DMS114 treated with DMSO at 0.1 percent for 48 hours (cell line): ENCODE measurements around the gene PTGDS.

ENCODE experiments used
- DNase-seq: peaks from one replicate; lab custom pipeline; 2025; ENCODE audit not compliant: unreplicated experiment; lab: John Stamatoyannopoulos, UW

PTGDS gene

DNA sequence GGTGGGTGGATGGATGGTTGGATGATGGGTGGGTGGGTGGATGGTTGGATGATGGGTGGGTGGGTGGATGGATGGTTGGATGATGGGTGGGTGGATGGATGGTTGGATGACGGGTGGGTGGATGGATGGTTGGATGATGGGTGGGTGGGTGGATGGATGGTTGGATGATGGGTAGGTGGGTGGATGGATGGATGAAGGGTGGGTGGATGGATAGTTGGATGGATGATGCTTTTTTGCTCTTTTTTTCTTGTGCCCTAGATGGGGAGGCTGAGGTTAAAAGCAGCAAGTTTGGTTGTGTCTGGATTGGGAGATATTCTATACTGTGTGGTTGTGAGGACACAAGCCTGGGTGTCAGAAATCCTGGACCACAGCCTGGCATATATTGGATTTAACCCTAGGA is 19.8 kb upstream of the PTGDS start:
- no peak for DNase-seq

- no peak for DNase-seq
Measured at GRCh38 chr9:136957901-136958300, 19.4 kb upstream of the PTGDS start.

- no peak for DNase-seq
Measured at GRCh38 chr9:136958473-136958872, 18.8 kb upstream of the PTGDS start.

DNA sequence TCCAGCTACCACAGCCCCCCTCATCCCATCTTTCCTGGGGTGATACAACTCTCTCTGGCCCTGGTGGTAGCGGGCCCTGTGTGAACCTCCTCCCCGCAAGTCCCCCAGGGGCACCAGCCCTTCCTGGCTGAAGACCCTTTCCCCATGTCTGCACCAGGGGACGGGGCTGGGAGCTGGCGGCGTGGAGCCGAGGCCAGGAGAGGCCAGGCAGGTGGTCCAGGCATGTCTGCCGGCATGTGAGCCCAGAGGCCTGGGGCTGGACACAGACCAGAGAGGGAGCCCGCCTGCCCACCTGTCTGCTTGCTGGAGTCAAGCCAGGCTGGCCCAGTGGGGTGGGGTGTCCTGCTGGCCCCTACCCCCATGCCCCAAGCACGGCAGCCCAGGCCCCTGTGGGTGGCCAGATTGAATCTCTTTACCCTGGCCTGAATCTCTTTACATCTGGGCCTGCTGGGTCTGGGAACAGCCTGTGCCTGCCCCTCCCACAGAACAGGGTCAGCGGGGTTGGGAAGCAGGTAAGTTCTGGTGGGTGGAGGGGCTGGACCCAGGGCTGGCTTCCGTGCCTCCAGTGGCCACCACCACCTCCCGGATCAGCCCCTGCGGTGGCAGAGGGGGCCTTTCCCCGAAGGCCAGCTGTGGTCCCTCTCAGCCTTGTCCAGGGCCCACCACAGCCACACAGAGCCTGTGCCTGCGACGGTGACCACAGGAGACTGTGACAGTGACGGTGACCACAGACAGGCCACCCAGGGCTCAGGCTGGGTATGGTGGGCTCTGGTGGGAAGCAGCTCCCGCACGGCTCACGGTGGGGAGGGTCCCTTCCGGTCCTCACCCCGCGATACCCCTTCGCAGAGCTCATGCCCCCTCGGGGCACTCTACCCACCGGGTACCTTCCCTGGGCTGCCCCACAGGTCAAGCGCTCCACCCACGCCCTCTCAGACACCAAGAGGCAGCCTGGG is 18.1 kb upstream of the PTGDS start:
- DNase-seq: no peak

DNA sequence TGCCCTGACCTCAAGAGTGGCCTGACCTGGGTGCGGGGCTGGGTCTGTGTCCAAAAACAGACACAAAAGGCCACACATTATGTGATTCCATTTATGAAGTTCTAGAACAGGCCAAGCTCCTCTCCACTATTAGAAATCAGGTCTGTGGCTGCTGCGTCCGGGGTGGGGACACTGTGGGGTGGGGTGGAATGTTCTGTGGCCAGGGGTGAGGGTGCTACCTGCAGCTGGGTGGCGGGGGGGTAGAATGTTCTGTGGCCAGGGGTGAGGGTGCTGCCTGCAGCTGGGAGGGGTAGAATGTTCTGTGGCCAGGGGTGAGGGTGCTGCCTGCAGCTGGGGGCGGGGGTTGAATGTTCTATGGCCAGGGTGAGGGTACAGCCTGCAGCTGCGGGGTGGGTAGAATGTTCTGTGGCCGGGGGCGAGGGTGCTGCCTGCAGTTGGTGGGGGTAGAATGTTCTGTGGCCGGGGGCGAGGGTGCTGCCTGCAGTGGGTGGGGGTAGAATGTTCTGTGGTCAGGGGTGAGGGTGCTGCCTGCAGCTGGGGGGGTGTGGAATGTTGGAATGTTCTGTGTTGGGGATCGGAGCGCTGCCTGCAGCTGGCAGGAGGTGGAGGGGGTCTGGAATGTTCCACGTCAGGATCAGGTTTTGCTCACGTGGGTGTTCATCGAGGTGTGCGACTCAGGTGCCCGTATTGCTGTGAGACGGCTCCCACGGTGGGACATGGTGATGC is 16.9 kb upstream of the PTGDS start:
- DNase-seq: no peak

DNA sequence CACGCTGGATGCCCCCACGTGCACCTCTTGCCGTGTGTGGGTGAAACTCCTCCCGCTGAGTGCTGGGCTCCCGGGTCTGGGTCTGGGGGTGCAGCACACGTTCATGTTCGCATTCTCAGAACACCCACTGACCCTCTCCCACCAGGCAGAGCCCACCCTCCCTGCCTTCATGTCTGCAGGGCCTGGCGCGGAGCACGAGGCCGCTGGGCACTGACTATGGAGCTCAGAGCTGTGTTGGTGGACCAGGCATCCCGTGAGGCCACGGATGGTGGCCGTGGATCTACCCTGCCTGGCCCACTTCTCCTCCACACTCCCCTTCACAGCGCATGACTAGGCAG is 16.4 kb upstream of the PTGDS start:
- no peak for DNase-seq

DNA sequence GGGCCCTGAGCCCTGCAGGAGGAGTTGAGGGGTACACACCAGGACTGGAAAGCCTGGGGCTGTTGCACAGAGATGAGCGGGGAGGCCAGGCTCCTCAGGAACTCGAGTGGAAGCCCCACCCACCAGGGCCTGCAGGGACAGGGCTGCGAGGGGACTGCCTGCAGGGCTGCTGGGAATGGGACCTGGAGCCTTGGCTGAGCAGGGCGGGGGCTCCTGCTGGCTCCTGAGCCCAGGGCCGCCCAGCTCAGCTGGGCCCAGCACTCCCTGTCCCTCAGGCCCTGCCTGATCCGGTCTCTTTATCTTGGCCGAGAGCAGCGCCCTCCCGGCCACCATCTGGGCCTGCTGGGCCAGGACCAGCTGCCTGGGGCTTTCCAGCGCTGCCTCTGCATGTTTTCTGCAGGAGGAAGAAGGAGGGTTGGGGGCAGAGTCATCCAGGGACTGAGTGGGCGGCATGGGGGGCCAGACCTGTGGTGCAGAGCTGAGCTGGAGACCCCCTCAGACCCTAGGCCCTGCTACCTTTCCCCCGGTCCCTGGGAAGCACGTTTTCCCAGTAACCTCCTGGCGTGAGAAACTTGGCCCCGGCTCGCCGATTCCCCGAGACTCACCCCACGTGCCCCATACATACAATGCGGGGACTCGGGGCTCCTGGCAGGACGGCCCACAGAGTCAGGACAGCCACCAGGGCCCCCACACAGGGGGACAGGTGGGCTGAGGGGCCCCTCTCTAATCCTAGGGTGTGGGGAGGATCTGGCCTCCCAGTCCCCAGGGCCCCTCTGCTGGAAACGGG is 15.8 kb upstream of the PTGDS start:
- DNase-seq: no peak

GRCh38 chr9:136962163-136962562 is 15.1 kb upstream of the PTGDS start:
- DNase-seq: no peak

DNA sequence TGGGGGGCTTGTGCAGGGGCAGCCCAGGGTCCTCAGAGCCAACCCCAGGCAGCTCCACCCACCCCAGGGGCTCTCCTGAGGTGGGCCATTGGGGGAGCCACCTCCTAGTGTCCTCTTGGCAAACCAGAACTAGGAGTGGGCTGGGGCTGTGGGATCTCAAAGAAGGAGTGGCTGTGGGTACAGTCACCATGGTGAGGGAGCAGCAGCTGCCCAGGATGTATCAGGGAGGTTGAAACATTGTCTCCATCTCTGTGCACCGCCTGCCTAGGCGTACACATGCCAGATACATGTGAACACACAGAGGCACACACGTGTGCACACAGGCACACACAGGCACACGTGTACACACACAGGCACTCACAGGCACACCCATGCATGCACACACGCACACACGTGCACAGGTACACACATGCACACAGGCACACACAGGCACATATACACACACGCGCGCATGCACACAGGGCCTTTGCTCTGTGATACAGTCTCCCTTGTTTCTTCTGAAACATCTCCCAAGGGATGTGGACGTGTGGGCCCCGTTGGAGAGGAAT is 14.5 kb upstream of the PTGDS start:
- no peak for DNase-seq

- DNase-seq: no peak
Measured at GRCh38 chr9:136963341-136963740, 14.0 kb upstream of the PTGDS start.

DNA sequence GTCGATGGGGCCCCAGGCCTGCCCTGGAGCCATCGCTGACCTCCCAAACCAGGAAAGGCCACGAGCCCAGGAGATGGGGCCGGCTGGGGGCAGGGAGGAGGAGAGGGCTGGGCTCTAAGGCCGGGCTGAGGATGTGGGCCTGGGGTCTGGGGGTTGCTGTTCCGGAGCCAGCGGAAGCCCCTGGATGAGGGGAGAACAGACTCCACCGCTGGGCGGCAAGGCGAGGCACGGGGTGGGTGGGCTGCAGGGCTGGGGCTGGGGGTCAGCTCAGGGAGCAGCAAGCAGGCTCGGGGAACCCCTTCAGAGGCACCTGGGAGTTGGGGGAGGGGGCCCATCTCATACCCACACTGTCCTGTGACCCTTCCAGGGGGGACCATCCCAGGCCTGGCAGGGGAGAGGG is 13.6 kb upstream of the PTGDS start:
- DNase-seq: no peak

- DNase-seq: no peak
Measured at GRCh38 chr9:136964171-136964689, 13.1 kb upstream of the PTGDS start.

DNA sequence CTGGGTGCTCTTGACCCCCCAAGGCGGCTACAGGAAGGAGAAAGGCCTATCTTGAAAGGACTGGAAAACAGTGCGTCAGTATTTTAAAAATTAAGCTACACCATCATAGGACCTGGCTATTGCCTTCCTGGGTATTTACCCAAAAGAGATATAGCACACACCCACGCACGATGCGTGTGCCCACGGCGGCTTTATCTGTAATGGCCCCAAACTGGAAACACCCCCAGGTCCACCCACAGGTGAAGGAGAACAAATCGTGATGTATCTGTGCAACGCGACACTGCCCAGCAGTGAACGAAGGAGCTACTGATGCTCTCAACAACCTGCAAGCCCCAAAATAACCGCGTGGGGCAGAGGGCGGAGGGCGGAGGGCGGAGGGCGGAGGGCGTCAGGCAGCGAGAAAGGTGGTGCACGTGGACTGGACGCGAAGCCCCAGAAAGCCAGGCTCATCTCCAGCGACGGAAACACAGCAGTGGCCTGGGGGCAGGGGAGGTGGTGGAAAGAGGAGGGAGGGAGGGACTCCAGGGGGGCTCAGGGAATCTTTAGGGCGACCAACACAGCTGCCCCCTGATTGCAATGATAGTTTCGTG is 12.4 kb upstream of the PTGDS start:
- no peak for DNase-seq

DNA sequence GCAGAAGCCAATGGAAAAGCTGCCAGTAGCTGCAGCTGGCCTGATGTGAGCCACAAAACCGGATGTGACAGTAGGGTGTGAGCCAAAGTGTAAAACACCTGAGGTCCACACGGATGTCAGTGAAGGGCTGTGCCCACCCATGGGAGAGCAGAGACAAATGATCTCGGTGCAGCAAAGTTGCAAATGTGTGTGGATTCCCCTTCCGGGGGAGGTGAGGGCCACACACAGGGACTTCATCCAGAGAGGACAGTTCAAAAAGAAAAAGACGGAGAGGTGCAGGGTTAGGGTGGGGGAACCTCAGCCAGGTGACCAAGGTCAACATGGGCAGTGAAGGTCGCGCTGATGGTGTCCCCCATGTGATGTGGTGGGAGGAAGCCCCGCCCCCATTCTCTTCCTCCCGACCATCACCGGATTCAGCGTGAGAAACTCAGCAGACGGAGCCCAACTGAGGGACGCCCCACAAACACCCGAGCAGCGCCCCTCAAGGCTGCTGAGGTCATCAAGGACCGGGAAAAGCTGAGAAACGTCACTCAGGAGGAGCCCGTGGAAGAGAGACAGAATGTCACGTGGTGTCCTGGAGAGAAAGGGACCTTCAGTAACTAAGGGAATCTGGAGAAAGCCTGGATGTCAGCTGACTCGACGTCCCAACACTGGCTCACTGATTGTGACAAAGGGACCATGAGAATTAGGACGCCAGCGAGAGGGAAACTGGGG is 11.4 kb upstream of the PTGDS start:
- DNase-seq: no peak

DNA sequence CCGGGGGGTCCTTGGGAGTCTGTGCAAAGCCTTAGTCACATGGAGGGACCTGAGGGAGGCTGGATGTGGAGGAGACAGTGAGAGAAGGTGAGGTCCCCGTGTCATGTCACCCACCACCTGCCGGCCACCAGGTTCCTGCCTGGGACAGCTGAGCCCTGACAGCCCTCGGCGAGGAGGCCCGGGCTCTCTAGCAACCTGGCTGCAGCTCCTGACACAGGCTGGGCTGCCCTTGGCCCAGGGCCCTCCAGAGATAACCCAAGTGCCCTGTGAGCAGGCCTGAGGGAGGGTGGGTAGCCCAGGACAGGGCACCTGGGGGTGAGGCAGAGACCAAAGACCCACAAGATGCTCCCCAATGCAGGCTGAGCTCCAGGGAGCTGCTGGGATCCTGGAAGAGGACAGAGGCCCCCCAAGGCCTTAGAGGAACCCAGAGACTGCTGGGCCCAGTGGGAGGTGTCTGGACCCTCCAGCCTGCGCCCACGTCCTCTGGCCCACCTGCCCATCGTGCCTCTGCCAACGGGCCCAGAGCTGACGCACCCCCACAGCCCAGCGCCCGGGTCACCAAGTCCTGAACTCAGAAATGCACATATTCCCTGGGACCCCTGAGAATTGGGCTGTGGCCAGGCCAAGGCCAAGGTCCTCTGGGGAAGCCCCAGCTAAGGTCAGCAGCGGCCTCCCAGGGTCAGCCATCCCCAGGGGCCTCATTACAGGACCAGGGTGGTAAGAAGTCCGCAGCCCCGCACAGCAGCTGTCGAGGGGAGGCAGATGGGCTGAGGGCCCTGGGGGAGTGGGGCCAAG is 8.8 kb upstream of the PTGDS start:
- DNase-seq: no peak

DNA sequence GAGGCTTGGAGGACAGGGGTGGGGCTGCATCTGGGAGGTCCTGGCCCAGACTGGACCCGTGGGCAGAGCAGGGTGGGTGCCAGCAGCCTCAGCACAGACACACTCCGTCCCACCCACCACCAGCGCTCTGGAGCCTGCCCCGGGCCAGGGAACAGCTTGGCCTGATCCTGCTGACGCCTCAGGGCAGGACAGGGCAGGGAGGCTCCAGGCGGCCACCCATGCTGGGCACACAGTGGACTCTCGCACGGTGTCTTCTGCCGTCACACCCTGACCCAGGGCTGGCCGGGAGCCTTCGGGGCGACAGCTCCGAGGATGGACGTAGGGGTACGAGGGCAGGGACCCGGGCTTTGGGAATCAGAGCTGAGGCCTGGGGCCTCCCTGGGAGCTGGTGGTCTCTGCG is 8.2 kb upstream of the PTGDS start:
- no peak for DNase-seq

- DNase-seq: no peak
Measured at GRCh38 chr9:136969774-136970173, 7.5 kb upstream of the PTGDS start.

DNA sequence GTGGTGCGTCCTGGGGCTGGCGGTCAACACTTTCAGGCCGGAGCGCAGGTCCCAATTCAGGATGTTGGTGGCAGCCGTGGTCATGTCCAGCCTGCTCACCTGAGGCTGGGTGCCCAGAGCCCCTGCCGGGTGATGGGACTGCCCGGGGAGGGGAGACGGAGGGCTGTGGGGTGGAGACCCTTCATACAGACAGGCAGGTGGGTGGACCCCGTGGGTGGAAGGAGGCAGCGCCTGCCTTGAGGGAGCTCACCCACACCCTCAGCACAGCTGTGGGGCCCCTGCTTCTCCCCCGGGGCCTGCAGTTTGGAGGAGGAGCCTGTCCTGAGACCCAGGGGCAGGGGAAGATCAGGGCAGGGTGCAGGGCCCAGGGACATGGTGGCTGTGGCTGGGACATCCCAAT is 6.9 kb upstream of the PTGDS start:
- DNase-seq: no peak

DNA sequence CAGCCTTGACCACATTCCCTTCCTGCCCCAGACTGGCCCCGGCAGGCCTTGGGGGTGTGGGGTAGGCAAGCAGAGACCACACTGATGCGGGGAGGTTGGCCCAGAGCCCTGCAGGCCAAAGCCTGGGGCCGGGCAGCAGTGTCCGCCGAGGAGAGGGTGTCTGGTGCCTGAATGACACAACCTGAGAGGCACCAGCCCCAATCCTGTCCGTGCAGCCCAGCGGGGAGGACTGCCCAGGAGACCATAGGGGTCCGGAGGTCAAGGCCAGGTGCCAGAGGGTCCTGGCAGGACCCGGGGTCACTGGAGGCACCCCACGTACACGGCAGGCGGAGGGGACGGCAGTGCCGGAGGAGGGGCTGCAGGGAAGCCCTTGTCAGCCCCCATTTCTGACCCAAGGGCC is 5.6 kb upstream of the PTGDS start:
- DNase-seq: no peak
